Hematopoietic multipotent progenitor cell (in vitro differentiated cells): Measurements from ENCODE around the gene NEK10. TPM values are rescaled to one million over a fixed set of nuclear protein-coding genes. Genes with fewer than 3 reads are reported as not detected.

Experiments
- DNase-seq, 3 donors: peaks; one replicate each; pipeline ENCODE4 v3.0.0-alpha.2; 2011 to 2015; ENCODE audit warnings: low read depth in 2 of 3, low spot score in 2 of 3
- small RNA-seq: library from RNA; depleted of rRNA; stranded (forward); fragments of <200 nt; gene quantifications from one replicate; pipeline ENCODE3, GENCODE V24; 2012
- total RNA-seq: library from RNA; depleted of rRNA; stranded (reverse); fragments of >200 nt; gene quantifications from one replicate; pipeline ENCODE4 v1.2.3, GENCODE V29; 2012

NEK10 gene
- total RNA-seq, 1 donor = 1.3 TPM

DNA sequence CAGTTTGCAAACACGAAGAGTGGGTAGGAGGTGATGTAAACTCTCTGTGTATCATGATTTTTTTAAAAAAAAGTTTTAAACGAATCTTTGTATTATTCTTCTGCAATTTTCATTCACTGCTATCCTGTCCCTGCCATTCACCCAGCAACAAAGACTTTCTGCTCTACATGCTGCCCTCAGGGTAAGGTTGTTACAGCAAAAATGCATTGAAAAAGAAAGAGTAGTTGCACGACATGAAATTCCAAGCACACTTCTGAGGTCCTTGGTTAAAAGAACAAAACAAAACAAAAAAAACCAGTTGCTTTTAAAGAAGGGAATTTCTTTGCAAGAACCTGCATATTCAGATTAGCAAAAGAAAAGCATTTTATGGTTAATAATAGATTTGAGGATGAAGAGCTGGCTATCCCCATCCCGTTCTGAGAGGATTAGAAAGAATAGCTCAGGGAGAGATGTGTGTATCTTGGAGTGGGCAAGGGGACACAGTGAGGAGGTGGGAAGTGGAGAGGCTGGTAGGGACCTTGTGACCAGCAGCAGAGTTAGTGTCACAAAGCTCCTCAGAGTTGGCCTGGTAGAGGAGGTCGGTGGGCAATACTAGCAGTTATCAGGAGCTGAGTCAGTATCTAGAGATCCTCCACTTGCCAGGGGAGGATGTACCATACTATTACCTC is 290.8 kb downstream of the NEK10 start:
- DNase-seq = no peak

DNA sequence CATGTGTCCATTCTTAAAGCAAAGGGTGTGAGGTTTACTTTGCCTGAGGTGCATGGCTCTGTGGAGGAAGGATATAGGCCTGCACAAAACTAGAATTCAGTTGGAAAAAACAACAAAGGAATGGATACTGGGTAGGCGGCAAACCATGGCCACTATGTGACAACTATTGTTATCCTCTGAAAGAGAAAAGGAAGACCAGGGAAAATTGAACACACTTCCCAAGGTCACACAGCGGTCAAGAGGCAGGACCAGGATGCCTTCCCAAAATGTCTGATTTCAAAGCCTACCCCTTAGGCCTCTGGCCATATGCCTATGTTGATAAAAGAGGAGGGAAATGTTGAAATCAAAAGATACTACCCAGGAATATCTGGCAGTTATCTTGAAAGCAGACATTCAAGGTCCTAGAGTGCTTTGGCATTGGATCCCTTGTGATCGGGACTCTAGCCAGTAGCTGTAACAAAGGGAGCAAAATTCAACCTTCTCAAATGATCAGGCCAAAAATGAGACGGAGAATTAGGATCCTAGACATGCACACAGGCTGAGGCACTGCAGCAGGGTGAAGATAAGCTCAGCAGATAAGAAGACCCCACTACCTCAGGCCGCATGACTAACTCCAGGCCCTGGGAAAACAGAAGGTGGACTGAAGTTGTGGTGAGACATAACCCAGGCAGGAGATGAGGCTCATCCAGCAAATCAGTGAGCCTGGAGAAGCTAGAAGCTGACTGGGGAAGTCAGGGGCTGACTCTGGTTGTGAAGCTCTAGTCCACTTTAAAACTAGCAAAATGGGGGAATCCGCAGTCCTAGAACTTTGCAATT is 292.2 kb downstream of the NEK10 start:
- DNase-seq = no peak

DNA sequence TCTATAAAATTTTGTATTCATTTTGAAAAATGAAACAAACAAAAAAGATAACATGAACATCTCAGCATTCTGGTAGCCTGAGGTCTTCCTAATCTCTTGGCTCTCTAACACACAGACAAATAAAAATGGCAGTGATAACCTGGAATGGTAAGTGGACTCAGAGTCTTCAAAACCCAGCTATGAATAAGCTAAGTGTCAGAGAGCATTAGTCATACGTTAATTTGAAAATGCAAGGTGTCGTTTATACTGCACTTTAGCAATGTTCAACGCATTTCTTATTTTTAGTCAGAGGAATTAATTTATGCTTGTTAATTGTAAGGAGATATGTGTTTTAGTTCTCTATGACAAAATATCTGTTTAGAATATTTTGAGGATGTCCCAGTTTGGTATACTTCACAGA is 294.3 kb downstream of the NEK10 start:
- no peak for DNase-seq

DNA sequence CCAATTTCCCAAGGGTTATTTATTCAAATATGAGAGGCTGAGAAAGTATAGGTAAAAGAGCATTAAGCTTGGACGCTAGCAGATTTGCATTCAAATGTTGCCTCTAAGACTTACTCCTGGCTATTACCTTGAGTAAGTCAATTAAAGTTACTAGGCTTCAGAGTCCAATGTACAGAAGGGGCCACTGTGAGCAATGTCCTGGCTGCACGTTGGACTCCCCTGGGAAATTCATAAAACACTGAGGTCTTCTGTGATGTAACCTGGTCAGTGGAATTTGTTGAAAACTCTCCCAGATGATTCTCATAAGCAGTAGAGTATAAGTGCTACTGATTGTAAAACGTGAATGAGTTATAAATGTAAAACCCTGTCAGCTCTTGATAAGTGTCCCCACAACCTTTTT is 295.3 kb downstream of the NEK10 start:
- DNase-seq = no peak

DNA sequence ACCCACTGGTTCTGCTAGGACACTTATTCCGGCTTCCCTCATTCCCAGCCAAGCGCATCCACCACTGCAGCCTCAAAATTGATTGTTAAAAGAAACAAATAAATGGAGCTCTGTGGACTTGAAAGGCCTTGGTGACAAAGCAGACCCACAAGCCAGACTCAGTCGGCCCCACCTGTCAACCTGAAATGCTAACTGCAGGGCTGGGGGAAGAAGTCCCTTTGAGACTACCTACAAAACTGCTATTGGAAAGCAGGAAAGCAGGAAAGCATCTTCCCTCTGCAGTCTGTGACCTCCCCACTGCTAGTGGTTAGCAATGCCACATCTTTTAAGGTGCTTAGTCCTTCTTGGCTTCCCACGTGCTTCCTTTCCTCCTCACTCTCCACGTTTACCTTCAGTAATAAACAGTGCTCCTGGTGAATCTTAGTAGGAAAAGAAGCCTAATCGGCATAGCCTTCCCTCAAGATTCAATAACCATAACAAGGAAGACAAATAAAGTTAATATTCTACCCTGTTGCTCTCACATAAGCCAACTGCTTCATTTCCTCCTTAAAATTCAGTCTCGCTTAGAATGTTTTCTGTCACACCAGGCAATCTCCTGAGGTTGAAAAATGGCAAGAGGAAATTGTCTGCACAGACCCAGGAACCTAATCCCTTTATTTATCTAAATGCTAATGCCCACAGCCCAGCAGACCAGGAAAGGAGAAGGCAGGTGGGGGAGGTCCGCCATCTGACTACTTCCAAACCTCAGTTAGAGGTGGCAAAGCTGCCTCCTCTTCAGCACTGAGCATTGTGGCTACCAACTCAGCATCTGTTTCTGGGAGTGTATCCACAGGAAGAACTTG is 296.2 kb downstream of the NEK10 start:
- DNase-seq = no peak

DNA sequence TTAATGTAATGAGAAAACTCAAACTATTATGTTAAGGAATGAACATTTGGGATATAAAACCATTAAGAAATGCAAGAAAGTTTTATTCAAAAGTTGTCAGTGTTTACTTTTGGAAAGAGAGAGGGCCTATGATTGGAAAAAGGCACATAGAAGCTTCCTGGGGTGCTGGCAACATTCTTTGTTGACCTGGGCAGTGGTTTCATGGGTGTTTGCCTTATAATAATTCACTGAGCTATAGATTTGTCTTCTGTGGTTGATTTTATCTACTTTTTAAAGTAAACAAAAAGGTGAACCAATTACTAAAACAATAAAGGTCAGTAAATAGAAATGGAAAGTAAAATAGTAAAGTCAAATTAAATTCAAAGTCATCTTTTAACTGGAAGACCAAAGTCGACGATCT is 308.8 kb downstream of the NEK10 start:
- DNase-seq = no peak

Small RNAs within 50 kb of the gene (small RNA-seq; reads per million reads assigned to genes)
- gene MINOS1P3 (not detected), gene RNU6-342P (not detected)

Other genes with a start within 250 kb of the NEK10 start
- 9.7 TPM for gene SLC4A7, start 115.0 kb upstream of the NEK10 start, total RNA-seq